Neural cell (in vitro differentiated cells): ENCODE data around the gene STX1B. TPM values are rescaled to one million over a fixed set of nuclear protein-coding genes. Genes with fewer than 3 reads are reported as not detected.

ENCODE experiments used
- H2AFZ ChIP-seq: fragments of 200-600, 300-800 bp; sonication (generic), shearing (Covaris generic); 2 replicates; pipeline ENCODE4 v1.6.0; 2014; ENCODE audit warnings: low read depth, mild to moderate bottlenecking, antibody characterized with exemption, low read length, moderate library complexity
- H3F3A ChIP-seq: fragments of 200-600 bp; shearing (Covaris generic); 2 replicates; pipeline ENCODE4 v1.6.1; 2016; ENCODE audit warnings: mild to moderate bottlenecking, moderate library complexity, mixed read lengths, antibody characterized with exemption, low read length; ENCODE audit not compliant: insufficient read depth, poor library complexity, severe bottlenecking
- H3K27ac ChIP-seq: fragments of 200-600, 300-800 bp; sonication (generic), shearing (Covaris generic); 2 replicates; pipeline ENCODE4 v1.5.1; 2014; ENCODE audit warnings: mild to moderate bottlenecking, low read length, moderate library complexity
- H3K27me3 ChIP-seq: fragments of 300-800, 200-600 bp; sonication (generic), shearing (Covaris generic); 2 replicates; pipeline ENCODE4 v1.6.0; 2014; ENCODE audit warnings: mild to moderate bottlenecking, low read depth, low read length, moderate library complexity; ENCODE audit not compliant: insufficient read depth
- H3K36me3 ChIP-seq: fragments of 300-800, 200-600 bp; sonication (generic), shearing (Covaris generic); 2 replicates; pipeline ENCODE4 v1.5.1; 2014; ENCODE audit warnings: mild to moderate bottlenecking, antibody characterized with exemption, low read length, moderate library complexity; ENCODE audit not compliant: insufficient read depth
- H3K4me2 ChIP-seq: fragments of 300-800, 200-600 bp; sonication (generic), shearing (Covaris generic); 2 replicates; pipeline ENCODE4 v1.6.0; 2014; ENCODE audit warnings: mild to moderate bottlenecking, low read length
- H3K4me3 ChIP-seq: fragments of 300-800, 200-600 bp; sonication (generic), shearing (Covaris generic); 2 replicates; pipeline ENCODE4 v1.5.1; 2014; ENCODE audit warnings: mild to moderate bottlenecking, low read length, moderate library complexity
- H3K79me2 ChIP-seq: fragments of 200-600 bp; shearing (Covaris generic); replicated peaks from 2 replicates; pipeline ENCODE4 v1.6.0; 2014; ENCODE audit warnings: mild to moderate bottlenecking, low read length, moderate library complexity; ENCODE audit not compliant: insufficient read depth
- H3K9ac ChIP-seq: fragments of 300-800, 200-600 bp; sonication (generic), shearing (Covaris generic); 2 replicates; pipeline ENCODE4 v1.6.1; 2016; ENCODE audit warnings: mild to moderate bottlenecking, low read length, mixed read lengths
- H3K9me2 ChIP-seq: fragments of 200-600 bp; shearing (Covaris generic); 2 replicates; pipeline ENCODE4 v1.6.1; 2016; ENCODE audit warnings: mild to moderate bottlenecking, low read length, mixed read lengths; ENCODE audit not compliant: insufficient read depth
- H3K9me3 ChIP-seq: fragments of 200-600, 300-800 bp; sonication (generic), shearing (Covaris generic); 2 replicates; pipeline ENCODE4 v1.6.1; 2016; ENCODE audit warnings: mild to moderate bottlenecking, mixed run types, low read length, moderate library complexity, mixed read lengths
- H4K20me1 ChIP-seq: fragments of 200-600 bp; shearing (Covaris generic); 2 replicates; pipeline ENCODE4 v1.6.1; 2016; ENCODE audit warnings: mild to moderate bottlenecking, mixed run types; ENCODE audit not compliant: insufficient read depth
- EP300 ChIP-seq: fragments of 450-650 bp; conservative IDR thresholded peaks from 2 replicates; pipeline ENCODE4 v1.6.1; 2014; ENCODE audit warnings: antibody characterized with exemption, mild to moderate bottlenecking, moderate library complexity; ENCODE audit not compliant: poor library complexity, severe bottlenecking
- EZH2 ChIP-seq: fragments of 200-600, 300-800 bp; shearing (Covaris generic), sonication (generic); IDR thresholded peaks from 2 replicates; pipeline ENCODE4 v1.6.1; 2014; ENCODE audit warnings: antibody characterized with exemption, low read length, borderline replicate concordance, mild to moderate bottlenecking; ENCODE audit not compliant: insufficient read depth, poor library complexity, severe bottlenecking
- MXI1 ChIP-seq: fragments of 450-650 bp; conservative IDR thresholded peaks from 2 replicates; pipeline ENCODE4 v1.6.1; 2014; ENCODE audit warnings: antibody characterized with exemption, mild to moderate bottlenecking; ENCODE audit not compliant: poor library complexity, severe bottlenecking
- POLR2AphosphoS5 ChIP-seq: IDR thresholded peaks from 2 replicates; pipeline ENCODE4 v1.6.1; 2012
- RAD21 ChIP-seq: fragments of 450-650 bp; conservative IDR thresholded peaks from 2 replicates; pipeline ENCODE4 v1.6.1; 2014; ENCODE audit warnings: antibody characterized with exemption, mild to moderate bottlenecking, moderate library complexity
- SMC3 ChIP-seq: fragments of 450-650 bp; conservative IDR thresholded peaks from 2 replicates; pipeline ENCODE4 v1.6.1; 2014; ENCODE audit warnings: antibody characterized with exemption, mild to moderate bottlenecking, moderate library complexity; ENCODE audit not compliant: poor library complexity
- TAF1 ChIP-seq: IDR thresholded peaks from 2 replicates; pipeline ENCODE4 v1.6.1; 2012; ENCODE audit warnings: low read depth
- polyA plus RNA-seq: library from polyadenylated mRNA; depleted of rRNA; stranded (reverse); fragments of >200 nt; gene quantifications from 2 replicates; pipeline ENCODE4 v1.2.3, GENCODE V29; 2014
- TF ChIP-seq, protein P1 (sequence below): IDR thresholded peaks from 2 replicates; pipeline ENCODE4 v1.6.1; 2012; ENCODE audit warnings: borderline replicate concordance
- TF ChIP-seq, protein P2 (sequence below): fragments of 450-650 bp; IDR thresholded peaks from 2 replicates; pipeline ENCODE4 v1.5.1; 2014; ENCODE audit warnings: antibody characterized with exemption, mild to moderate bottlenecking, moderate library complexity; ENCODE audit not compliant: poor library complexity, severe bottlenecking

The STX1B gene
- polyA plus RNA-seq, 1 donor from 2014 or later, result 4.5 TPM

DNA sequence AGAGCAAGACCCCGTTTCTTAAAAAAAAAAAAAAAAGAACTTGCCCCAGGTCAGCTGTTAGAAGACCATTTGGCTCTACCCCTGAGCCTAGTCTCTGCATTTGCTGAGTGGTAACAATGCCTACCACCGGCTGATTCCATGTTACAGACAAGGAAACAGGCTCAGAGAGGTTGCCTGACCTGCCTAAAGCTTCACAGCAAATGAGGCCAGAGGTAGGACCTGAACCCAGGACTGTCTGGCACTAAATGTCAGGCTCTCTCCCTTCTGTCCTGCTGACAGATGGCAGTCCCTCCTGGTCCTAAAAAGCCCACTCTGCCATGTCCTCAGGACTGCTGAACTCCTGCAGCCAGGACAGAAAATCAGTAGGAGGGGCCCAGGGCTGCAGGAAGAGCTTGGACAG is 5.8 kb downstream of the STX1B start:
- peaks cover 10% of the 10 kb centered on the region for H3K79me2 ChIP-seq
- H3K4me2 ChIP-seq, result no peak overlapping the region
- no peaks in the 10 kb centered on the region for H3K9me2 ChIP-seq
- no peaks in the 10 kb centered on the region for H3K27me3 ChIP-seq
- H3K36me3 ChIP-seq, result no peaks in the 10 kb centered on the region
- TF ChIP-seq POLR2AphosphoS5 (no peak), SMC3 (no peak), EZH2 (no peak), MXI1 (no peak), TAF1 (no peak)
- TF ChIP-seq, protein P1, sequence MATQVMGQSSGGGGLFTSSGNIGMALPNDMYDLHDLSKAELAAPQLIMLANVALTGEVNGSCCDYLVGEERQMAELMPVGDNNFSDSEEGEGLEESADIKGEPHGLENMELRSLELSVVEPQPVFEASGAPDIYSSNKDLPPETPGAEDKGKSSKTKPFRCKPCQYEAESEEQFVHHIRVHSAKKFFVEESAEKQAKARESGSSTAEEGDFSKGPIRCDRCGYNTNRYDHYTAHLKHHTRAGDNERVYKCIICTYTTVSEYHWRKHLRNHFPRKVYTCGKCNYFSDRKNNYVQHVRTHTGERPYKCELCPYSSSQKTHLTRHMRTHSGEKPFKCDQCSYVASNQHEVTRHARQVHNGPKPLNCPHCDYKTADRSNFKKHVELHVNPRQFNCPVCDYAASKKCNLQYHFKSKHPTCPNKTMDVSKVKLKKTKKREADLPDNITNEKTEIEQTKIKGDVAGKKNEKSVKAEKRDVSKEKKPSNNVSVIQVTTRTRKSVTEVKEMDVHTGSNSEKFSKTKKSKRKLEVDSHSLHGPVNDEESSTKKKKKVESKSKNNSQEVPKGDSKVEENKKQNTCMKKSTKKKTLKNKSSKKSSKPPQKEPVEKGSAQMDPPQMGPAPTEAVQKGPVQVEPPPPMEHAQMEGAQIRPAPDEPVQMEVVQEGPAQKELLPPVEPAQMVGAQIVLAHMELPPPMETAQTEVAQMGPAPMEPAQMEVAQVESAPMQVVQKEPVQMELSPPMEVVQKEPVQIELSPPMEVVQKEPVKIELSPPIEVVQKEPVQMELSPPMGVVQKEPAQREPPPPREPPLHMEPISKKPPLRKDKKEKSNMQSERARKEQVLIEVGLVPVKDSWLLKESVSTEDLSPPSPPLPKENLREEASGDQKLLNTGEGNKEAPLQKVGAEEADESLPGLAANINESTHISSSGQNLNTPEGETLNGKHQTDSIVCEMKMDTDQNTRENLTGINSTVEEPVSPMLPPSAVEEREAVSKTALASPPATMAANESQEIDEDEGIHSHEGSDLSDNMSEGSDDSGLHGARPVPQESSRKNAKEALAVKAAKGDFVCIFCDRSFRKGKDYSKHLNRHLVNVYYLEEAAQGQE, result no peak
- TF ChIP-seq, protein P2, sequence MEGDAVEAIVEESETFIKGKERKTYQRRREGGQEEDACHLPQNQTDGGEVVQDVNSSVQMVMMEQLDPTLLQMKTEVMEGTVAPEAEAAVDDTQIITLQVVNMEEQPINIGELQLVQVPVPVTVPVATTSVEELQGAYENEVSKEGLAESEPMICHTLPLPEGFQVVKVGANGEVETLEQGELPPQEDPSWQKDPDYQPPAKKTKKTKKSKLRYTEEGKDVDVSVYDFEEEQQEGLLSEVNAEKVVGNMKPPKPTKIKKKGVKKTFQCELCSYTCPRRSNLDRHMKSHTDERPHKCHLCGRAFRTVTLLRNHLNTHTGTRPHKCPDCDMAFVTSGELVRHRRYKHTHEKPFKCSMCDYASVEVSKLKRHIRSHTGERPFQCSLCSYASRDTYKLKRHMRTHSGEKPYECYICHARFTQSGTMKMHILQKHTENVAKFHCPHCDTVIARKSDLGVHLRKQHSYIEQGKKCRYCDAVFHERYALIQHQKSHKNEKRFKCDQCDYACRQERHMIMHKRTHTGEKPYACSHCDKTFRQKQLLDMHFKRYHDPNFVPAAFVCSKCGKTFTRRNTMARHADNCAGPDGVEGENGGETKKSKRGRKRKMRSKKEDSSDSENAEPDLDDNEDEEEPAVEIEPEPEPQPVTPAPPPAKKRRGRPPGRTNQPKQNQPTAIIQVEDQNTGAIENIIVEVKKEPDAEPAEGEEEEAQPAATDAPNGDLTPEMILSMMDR, result no peak
- H3K27ac ChIP-seq, result no peak overlapping the region
- H4K20me1 ChIP-seq, result no peaks in the 10 kb centered on the region
- H3K9me3 ChIP-seq, result no peaks in the 10 kb centered on the region
- no peak overlapping the region for H3K9ac ChIP-seq
- H3F3A ChIP-seq, result no peaks in the 10 kb centered on the region
- H3K4me3 ChIP-seq, result no peak overlapping the region
- H2AFZ ChIP-seq, result no peak overlapping the region

DNA sequence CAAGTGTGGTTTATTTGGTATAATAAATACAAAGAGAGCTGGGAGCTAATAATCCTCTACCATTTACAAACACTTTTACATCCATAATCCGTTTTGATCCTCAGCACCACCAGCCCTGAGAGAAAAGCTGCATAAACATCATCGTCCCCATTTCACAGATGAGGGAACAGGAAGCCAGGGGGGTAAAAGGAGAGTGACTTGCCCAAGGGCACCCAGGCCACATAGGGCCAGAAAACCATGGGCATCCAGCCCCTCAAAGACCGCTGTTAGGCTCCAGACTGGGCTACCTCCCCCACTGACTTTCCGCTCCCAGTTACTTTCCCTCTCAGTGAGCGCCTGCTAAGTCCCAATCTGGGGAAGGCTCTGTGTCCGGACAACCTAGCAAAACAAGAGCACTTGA is 6.7 kb downstream of the STX1B start:
- TF ChIP-seq SMC3 (no peak), MXI1 (no peak), EP300 (no peak), EZH2 (no peak), TAF1 (no peak), RAD21 (no peak), POLR2AphosphoS5 (no peak)
- TF ChIP-seq, protein P2, result no peak
- TF ChIP-seq, protein P1, result no peak
- Histone ChIP-seq H3K4me3 (no peak overlapping the region), H3K9me2 (no peaks in the 10 kb centered on the region), H3K4me2 (no peak overlapping the region), H2AFZ (no peak overlapping the region), H3K79me2 (peaks cover 4% of the 10 kb centered on the region), H3K9me3 (no peaks in the 10 kb centered on the region), H3K9ac (no peak overlapping the region), H3K27me3 (no peaks in the 10 kb centered on the region), H4K20me1 (no peaks in the 10 kb centered on the region), H3K27ac (no peak overlapping the region), H3K36me3 (no peaks in the 10 kb centered on the region), H3F3A (no peaks in the 10 kb centered on the region)
